Fibroblast of the conjunctiva (primary cell): ENCODE results near the gene REEP3.
"Not testable (repeated sequence)": the region's sequence is repeated elsewhere in the genome, so short reads cannot be mapped to it uniquely, and the experiment has no call there.

Experiments
- DNase-seq: peaks from one replicate; pipeline ENCODE4 v3.0.0-alpha.2; 2010; ENCODE audit warnings: low read depth

Gene REEP3

DNA sequence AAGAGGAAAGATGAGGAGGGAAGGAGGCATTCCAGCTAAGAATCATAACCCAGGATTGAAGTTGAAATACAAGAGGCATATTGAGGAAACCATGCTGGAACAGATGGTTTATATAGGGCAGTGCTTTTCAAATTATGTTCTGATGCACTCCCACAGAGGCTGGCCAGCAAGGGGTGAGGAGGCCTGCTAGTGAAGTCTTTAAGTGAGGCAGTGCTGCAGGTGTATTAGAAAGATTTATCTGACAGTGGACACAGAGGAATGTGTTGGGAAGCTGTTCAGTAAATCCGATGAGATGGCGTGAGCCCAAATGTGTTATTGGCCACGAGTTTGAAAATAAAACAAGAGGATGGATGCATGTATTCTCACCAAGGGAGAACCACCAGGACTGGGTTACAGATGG is 28.6 kb downstream of the REEP3 start:
- DNase-seq = no peak

DNA sequence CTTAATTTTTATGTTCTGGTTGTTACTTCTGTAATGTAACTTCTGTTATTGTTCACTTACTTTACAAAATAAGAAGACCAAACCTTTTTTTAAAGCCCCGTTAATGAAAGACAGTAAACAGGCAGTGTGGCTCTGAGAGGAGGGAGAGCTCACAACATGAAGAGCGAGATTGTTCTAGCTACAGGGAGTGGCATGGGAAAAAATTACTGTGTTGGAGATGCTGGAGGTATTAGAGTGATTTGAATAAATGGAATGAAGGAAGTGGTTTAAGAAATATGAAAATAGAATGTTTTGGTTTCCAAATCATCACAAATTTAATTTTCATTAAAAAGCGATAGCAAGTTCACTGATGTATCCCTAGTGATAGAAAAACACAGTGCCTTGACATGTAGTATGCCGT is 31.8 kb downstream of the REEP3 start:
- DNase-seq = peak; percentile 53

DNA sequence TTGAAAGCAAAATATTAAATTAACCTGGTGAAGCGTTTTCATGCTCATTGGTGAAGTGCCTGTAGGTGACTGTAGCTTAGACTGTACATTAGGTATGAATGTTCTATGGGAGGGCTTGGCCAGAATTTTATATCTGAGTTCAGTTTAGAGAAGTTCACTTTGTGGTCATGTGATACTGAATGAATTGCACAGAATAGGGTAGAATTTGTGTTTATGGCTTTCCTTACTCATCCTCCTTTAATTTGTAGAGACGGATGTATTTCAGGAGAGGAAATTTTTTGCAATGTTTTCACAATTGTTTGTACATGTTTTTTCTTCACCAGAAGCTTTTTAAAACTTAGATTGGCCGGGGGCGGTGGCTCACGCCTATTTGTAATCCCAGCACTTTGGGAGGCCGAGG is 32.3 kb downstream of the REEP3 start:
- no peak for DNase-seq

DNA sequence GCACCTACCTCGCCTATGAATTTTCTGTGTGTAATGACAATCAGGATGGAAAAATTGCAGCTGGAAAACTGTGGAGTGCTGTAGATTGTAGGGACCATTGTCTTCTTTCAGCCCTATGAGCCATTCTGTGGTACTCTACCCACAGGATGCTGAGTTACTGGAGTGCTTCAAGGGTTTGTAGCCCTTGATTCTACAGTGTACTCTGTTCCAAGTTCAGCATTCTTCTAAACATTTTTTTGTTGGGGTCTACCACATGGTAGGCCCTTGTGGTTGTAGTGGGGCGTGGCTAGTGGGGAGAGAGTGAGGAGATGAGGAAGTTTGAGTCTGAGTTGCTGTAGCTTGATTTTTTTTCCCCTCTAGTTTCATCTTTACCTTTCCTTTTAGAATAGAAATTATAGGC is 33.5 kb downstream of the REEP3 start:
- peak; percentile 47 for DNase-seq

DNA sequence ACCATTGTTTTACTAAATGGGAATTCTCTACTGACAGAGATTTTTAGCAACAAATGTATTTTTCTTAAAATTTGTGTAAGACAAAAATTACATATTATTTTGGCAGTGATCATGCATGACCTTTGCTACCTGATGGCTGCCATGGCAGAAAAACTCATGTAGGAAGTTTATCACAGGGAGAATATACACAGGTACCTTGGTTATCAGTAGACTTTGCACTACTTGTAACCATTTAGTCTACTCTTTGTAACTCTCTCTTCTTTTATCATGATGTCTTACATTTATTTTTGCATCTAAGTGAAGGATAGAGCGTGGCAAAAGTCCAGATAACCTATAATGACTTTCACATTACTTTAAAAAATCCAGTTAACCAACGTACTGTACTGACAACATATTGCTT is 34.1 kb downstream of the REEP3 start:
- DNase-seq = no peak

DNA sequence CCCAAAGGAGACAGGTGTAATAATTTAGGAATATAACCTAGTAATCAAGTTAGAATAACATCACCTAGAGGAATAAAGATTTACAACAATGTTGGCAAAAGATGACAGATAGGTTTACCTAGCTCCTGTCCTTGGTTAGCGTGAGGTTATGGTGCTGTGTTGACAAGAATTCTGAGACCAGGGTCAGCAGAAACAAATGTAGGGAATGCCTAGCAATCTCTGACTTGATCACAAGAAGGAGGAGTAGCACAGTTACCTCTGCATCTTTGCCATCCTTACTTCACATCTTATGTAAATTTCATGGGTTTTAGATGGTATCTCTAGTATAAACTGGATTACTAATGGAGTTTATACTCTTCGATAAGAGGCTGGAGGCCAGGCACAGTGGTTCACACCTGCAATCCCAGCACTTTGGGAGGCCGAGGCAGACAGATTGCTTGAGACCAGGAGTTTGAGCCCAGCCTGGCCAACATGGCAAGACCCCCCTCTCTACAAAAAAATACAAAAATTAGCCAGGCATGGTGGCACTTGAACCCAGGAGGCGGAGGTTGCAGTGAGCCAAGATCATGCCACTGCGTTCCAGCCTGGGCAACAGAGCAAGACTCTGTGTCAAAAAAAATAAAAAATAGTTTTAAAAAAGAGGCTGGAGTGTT is 37.1 kb downstream of the REEP3 start:
- DNase-seq = no peak

DNA sequence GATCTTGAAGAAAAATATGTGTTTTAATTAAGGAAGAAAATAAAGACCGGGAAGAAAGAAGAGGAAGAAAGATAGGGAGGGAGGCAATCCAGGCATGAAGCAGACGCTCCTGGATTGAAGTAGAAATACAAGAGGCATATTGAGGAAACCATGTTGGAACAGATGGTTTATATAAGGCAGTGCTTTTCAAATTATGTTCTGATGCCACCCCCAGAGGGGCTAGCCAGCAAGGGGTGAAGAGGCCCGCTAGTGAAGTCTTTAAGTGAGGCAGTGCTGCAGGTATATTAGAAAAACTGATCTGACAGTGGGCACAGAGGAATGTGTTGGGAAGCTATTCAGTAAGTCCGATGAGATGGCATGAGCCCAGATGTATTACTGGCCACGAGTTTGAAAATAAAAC is 40.1 kb downstream of the REEP3 start:
- no peak for DNase-seq

DNA sequence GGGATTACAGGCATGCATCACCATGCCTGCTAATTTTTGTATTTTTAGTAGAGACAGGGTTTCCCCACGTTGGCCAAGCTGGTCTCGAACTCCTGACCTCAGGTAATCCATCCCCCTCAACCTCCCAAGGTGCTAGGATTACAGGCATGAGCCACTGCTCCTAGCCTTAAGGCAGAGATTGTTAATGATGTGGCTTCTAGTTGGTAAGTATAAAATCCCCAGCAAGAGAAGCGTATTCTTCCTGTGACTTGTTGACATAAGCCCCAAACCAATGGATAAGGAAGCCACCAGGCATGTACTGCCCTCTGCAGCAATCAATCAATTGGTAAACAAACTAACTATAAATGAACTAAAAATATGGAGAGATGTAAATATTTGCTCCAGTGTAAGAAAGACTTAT is 41.2 kb downstream of the REEP3 start:
- no peak for DNase-seq

DNA sequence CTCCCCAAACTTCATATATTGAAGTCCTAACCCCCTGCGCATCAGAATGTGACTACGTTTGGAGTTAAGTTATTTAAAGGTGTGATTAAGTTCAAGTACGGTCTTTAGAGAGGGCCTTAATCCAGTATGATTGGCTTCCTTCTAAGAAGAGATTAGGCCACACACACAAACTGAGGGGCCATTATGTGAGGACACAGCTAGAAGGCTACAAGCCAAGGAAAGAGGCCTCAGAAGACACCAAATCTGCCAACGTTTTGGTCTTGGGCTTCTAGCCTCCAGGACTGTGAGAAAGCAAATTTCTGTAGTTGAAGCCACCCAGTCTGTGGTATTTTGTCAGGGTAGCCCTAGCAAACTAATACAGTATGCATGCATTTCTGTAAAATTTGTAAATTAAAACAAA is 41.7 kb downstream of the REEP3 start:
- no peak for DNase-seq

DNA sequence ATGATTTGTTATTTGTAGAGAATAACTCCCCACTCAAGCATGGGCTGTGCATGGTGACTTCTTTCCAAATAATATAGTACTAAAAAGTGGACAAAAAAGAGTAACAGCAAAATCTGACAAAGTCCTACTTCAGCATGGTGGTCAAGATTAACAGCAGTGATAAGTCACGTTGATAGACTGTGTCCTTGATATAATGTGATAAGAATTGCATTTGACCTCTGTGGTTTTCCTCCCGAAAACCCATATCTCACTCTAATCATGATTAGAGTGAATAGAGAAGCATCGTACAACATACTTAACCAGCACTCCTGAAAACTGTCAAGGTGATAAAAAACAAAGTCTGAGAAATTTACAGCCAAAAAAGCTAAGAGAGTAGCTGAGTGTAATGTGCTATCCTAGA is 42.4 kb downstream of the REEP3 start:
- DNase-seq = no peak

DNA sequence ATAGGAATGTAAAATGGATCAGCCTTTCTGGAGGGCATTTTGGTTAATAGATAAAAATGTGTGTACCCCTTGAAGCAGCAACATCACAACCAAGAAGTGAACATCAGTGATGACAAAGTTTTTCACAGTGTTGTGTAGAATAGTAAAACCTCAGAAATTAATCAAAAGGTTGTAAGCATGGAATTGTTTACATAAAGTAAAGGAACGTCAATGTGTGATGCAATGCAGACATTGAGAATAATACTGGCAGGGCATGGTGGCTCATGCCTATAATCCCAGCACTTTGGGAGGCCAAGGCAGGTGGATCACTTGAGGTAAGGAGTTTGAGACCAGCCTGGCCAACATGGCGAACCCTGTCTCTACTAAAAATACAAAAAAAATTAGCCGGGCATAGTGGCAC is 43.5 kb downstream of the REEP3 start:
- DNase-seq = not testable (repeated sequence)

DNA sequence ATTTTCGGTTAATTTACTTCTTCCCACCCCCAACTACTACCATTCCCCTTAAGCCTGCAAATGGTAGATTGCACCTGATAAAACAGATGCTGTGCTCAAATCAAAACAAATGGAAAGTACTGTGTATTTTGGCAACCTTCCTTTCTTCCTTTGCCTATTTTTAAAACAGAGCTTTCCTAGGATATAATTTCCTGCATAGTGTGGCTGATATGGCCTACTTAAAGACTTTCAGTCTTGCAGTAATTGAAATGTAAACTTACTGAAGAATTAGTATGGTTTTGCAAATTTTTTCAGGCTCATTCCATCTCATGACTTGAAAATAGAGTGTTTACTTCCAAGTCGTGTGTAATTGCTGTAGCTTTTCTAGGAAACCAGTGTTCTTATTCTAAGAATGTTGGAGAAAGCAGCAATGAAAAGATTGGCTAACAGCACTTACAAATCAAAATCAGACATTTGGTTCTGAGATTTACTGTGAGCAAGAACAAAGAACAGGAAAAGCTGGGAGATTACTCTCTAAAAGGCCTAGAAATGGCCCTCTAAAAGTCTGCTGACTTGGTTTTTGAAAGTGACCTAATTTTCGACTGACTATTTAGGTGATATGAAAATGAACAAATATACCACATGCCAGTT is 52.0 kb downstream of the REEP3 start:
- no peak for DNase-seq

DNA sequence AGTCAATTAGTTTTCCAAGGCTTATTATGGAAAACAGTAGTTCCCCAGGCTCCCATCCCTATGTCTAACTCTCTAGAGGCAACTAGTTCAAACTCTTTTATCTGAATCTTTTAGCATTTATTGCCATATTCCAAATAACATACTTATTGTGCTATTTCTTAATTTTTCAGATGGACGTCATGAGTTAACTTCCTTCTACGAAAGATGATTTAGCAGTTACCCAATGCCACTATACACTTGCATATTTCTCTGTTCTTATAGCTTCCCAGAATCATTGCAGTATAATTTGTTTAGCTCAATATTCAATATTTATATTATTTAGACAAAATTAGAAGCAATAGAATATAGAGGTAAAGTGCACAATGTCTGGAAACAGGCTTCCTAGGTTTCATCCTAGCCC is 52.8 kb downstream of the REEP3 start:
- no peak for DNase-seq

DNA sequence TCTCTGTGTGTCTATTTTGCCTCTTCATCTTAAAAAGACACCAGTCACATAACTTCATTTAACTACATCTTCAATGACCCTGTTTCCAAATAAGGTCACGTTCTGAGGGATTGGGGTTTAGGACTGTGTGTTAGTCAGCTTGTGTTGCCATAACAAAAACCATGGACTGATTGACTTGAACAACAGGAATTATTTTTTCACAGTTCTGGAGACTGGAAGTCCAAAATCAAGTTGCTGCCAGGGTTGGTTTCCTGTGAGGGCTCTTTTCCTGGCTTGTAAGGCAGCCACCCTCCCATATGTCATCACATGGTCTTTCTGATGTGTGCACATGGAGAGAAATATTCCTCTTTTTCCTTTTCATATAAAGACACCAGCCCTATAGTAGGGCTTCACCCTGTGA is 55.3 kb downstream of the REEP3 start:
- DNase-seq = no peak

DNA sequence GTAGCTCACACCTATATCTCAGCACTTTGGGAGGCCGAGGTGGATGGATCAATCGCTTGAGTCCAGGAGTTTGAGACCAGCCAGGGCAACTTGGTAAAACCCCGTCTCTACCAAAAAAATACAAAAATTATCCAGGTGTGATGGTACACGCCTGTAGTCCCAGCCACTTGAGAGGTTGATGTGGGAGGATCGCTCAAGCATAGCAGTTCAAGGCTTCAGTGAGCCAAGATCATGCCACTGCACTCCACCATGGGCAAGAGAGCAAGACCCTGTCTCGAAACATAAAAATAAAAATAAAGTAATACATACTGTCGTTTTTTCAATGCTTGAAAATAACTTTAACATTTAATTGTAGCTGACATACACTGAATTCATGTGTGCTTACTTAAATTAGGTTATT is 57.3 kb downstream of the REEP3 start:
- no peak for DNase-seq

DNA sequence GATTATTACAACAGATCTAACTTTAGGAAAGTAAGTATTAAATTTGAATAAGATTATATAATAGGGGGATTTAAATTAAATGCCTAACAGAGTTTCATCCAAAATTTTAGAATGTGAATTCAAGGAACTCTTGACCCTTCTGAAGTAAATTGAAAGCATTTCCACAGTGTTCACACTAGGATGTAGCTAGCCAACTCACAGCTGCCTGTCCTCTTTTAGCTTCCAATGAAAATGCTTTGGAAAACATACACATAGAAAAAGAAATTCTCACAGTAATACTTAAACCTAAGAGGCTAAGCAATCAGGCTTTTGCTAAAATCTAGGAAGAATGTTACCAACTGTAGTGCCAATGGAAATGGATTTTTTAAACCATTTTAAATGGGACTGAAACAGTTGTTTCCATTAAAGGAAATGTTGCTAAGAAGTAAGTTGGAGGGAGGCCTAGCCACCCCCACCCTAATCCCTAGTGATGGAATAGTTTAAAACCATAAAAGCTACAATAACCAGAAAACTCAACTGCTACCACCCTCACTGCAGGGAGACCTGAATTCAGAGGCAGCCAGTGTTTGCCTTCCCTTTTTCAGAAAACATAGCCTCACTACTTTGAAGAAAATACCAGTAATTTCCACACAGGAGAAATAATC is 58.3 kb downstream of the REEP3 start:
- no peak for DNase-seq

DNA sequence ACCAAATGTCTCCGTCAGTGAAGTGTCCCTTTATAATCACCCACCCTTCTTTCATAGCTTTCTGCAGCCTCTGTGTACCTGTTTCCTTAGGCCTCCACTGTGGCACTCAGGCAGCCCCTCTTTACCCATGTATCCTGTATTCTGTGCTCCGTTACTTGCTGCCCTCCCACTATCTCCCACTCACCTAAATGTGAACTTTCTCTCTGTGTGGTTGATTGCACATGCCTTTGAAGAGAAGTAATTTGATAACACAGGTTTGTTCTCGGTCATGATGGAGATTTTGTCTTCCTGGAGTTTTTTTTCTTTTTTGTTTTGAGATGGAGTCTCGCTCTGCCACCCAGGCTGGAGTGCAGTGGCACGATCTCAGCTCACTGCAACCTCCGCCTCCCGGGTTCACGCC is 61.5 kb downstream of the REEP3 start:
- no peak for DNase-seq

DNA sequence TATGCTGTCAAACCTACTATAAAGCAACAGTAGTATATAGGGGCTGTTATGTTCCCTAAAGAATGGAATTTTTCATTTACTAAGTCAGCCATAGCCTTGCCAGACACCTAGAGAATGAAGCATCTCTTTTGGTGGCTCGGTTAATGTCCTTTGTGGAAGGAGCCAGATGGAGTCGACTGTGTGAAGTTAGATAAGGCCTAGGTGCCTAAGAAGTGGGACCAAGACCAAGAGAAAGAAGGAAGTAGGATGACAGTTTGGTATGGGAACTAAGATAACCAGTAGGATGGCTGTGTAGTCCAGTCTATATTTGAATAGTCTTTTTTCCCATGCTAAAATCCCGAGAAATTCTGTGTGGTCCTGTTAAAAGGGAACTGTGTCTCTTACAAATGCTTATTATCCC is 62.2 kb downstream of the REEP3 start:
- no peak for DNase-seq

DNA sequence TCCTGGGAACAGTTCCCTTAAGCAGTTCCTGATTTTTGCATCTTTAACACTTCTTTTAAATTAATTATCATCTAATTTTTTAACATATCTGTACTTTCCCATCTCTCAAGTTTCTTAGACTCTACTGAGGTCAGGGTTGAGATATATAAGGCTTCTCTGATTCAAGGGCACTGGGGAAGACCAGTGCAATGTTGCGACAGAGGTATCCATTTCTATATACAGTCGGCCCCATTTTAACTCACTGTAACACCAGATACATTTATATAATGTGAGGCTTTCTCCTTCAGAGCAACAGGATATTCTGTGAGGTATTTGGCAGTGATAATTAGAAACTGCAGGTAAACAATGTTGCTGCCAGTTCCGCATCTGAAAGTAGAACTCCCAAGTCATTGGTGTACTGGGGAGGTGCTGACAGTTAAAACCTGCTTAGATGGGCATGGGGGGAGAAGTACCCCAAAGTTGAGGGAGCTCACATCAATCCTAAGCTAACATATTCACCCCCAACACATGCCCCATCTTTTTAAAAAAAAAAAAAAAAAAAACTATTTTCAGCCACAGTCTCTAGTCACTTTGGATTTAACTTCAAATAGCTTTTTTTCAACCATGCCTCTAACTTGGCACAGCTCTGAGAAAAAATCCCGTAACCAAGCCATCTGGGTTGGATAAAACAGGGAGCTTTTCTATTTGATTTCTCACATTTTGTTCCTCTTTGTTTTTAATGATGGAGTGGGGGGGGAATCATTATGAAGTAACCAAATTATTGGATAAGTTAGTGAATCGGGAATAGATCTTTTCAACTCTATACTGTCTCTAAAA is 62.9 kb downstream of the REEP3 start:
- no peak for DNase-seq

DNA sequence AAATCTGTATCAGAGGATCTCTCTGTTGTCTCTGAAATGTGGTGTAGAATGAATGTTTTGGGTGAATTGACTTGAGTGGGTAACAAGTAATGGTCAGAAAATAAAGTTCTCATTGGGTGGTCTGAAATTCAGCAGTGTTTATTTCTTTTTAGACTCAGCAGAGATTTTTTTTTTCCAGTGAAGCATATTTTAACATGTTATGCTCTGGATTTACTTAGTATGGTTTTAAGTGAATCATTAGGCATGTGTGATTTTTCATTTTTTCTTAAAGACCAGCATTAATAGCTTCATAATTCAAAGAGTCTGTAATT is 63.5 kb downstream of the REEP3 start:
- no peak for DNase-seq

DNA sequence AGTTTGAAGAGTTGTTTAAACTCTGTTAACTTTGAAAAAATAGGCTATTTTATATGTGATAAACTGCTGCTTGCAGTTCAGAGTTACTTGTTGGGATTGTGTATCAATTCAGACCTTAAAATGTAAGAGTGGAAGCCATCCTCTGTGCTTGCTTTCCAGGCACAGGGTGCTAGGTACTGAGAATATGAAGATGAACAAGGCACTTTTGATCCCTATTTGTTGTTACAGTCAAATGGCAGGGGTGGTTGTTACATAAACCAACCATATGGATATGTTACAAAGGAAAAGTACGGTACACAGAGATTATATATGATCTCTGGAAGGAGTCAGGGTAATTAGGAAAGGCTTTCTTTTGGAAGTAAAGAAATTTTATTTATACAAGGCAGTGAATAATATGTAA is 63.8 kb downstream of the REEP3 start:
- DNase-seq = no peak

DNA sequence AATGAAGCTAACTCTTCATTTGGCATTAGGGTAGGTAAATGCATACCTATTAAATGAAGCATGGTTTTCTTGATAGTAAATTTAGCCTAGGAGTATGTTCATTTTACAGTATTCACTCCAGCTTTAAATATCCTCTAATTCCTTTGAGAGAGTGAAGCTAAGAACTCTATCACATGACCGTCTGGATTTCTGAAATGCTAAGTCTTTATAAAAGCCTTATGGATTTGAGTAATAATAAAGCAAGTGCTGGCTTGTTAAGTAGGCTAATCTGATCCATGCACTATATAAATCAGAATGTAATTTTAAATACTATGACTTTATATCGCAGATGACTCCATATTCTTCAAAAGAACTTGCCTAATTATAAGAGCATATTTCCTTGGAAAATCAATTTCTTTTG is 64.8 kb downstream of the REEP3 start:
- no peak for DNase-seq

DNA sequence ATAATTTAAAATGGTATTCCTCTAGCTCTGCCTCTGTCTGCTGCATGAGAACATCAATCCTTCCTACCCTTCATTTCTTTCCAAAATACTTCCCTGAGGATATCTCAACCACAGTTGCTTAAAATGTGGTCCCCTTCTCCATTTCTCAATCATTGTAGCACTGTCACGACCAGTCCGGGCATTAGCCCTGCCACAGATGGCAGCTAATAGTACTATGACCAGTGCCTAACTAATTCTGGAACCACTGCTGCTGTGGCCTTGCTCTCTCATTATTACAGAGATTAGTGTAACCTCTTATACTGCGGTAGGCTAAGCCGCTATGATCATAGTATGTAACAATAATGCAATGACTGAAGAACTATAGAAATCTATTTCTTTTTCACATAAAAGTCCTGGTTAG is 66.0 kb downstream of the REEP3 start:
- no peak for DNase-seq
